Osteocyte (in vitro differentiated cells): ENCODE measurements around the gene AOX1. TPM values are rescaled to one million over a fixed set of nuclear protein-coding genes. Genes with fewer than 3 reads are reported as not detected.
"Not testable (repeated sequence)": the region's sequence is repeated elsewhere in the genome, so short reads cannot be mapped to it uniquely, and the experiment has no call there.

Experiments used
- DNase-seq: peaks from one replicate; pipeline ENCODE4 v3.0.0; 2021; ENCODE audit warnings: mixed read lengths; ENCODE audit not compliant: unreplicated experiment; ENCODE audit errors: extremely low spot score
- H3K27ac Mint-ChIP-seq: one replicate; pipeline ENCODE4 v1.8.0; 2021; ENCODE audit warnings: mild to moderate bottlenecking, mixed read lengths; ENCODE audit not compliant: unreplicated experiment
- H3K27me3 Mint-ChIP-seq: one replicate; pipeline ENCODE4 v1.8.0; 2021; ENCODE audit warnings: mixed read lengths; ENCODE audit not compliant: unreplicated experiment
- H3K36me3 Mint-ChIP-seq: one replicate; pipeline ENCODE4 v1.8.0; 2021; ENCODE audit warnings: mixed read lengths; ENCODE audit not compliant: unreplicated experiment
- H3K4me1 Mint-ChIP-seq: one replicate; pipeline ENCODE4 v1.8.0; 2021; ENCODE audit warnings: mixed read lengths; ENCODE audit not compliant: unreplicated experiment
- H3K4me3 Mint-ChIP-seq: one replicate; pipeline ENCODE4 v1.8.0; 2021; ENCODE audit warnings: mild to moderate bottlenecking, moderate library complexity, mixed read lengths; ENCODE audit not compliant: unreplicated experiment
- H3K9me3 Mint-ChIP-seq: one replicate; pipeline ENCODE4 v1.8.0; 2021; ENCODE audit warnings: mixed read lengths; ENCODE audit not compliant: unreplicated experiment
- CTCF ChIP-seq: fragments of 200-600 bp; sonication (generic); IDR thresholded peaks from 2 replicates; pipeline ENCODE4 v1.5.0; 2021; ENCODE audit warnings: antibody characterized with exemption, mild to moderate bottlenecking, moderate library complexity
- total RNA-seq: library from RNA; stranded (reverse); gene quantifications from 2 replicates; pipeline ENCODE4 v1.2.1, GENCODE V29; 2021

AOX1 gene
- total RNA-seq, 1 donor from 2014 or later: 1.7 TPM

- H3K36me3 Mint-ChIP-seq: peaks cover 2% of the 10 kb centered on the region
- H3K9me3 Mint-ChIP-seq: peaks cover 9% of the 10 kb centered on the region
- TF ChIP-seq CTCF: no peak
- peaks cover 21% of the 10 kb centered on the region for H3K4me1 Mint-ChIP-seq
- H3K27ac Mint-ChIP-seq: peak overlapping the region; percentile 72
- DNase-seq: no peak
- no peak overlapping the region for H3K4me3 Mint-ChIP-seq
- H3K27me3 Mint-ChIP-seq: no peaks in the 10 kb centered on the region
These were observed 23.3 kb downstream of the AOX1 start for GRCh38 chr2:200609028-200609614.

DNA sequence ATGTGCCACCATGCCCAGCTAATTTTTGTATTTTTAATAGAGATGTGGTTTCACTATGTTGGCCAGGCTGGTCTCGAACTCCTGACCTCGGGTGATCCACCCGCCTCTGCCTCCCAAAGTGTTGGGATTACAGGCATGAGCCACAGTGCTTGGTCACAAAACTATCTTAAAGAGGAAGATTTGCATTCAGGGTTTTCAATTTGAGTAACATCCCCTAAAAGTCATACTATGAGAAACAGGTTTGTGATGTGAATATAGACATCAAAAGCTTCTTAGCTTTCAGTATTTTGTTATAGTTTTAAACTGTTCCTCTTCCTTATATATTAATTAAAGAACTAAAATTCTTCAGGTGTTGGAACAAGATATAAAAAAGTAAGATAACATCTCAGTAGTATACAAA lies 24.4 kb downstream of the AOX1 start:
- DNase-seq, H3K36me3 Mint-ChIP-seq, H3K4me3 Mint-ChIP-seq, H3K9me3 Mint-ChIP-seq, H3K27ac Mint-ChIP-seq, H3K27me3 Mint-ChIP-seq: not testable (repeated sequence)
- H3K4me1 Mint-ChIP-seq: peaks cover 20% of the 10 kb centered on the region

DNA sequence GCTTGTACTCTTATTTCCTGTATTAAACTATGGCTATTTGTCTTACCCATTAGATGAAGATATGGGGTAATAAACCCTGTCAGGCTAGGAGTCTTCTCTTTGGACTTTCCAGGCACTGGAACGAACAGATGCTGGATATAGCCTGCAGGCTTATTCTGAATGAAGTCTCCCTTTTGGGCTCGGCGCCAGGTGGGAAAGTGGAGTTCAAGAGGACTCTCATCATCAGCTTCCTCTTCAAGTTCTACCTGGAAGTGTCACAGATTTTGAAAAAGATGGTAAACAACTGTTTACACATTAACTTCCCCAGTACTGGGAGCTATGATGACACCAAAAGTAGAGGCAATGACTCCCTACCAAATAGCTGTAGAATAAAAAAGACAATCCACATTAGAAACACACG lies 27.9 kb downstream of the AOX1 start:
- Mint-ChIP-seq H3K36me3 (no peaks in the 10 kb centered on the region), H3K27ac (no peak overlapping the region), H3K27me3 (no peaks in the 10 kb centered on the region), H3K4me3 (no peak overlapping the region), H3K9me3 (no peaks in the 10 kb centered on the region), H3K4me1 (peaks cover 22% of the 10 kb centered on the region)
- no peak for TF ChIP-seq CTCF
- DNase-seq: no peak

DNA sequence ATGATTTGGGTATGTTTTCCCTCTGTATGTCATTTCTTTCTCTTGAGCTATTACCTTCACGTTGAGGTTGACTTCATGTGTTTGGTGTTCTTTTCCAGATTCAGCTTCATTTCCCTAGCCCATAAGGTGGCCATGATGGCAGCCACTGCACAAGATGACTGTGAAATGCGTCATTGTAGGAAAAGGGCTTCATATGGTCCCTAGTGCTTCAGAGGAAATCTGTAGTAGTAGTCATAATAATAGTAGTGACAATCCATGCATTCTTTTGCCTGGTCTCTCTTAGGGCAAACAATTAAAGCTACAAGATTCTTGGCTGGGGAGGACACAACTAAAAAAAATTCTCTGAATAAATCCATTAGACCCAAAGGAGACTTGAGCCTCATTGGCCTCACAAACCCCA lies 28.4 kb downstream of the AOX1 start:
- peaks cover 22% of the 10 kb centered on the region for H3K4me1 Mint-ChIP-seq
- no peaks in the 10 kb centered on the region for H3K27me3 Mint-ChIP-seq
- no peak for TF ChIP-seq CTCF

GRCh38 chr2:200615247-200615646 lies 29.4 kb downstream of the AOX1 start:
- Mint-ChIP-seq H3K4me3 (no peak overlapping the region), H3K36me3 (no peaks in the 10 kb centered on the region), H3K27ac (no peak overlapping the region), H3K27me3 (no peaks in the 10 kb centered on the region), H3K9me3 (no peaks in the 10 kb centered on the region), H3K4me1 (peaks cover 18% of the 10 kb centered on the region)
- no peak for TF ChIP-seq CTCF
- no peak for DNase-seq

More for the DNA sequence above, 28.4 kb downstream of the AOX1 start:
- no peak for DNase-seq
- H3K36me3 Mint-ChIP-seq: no peaks in the 10 kb centered on the region
- H3K9me3 Mint-ChIP-seq: no peaks in the 10 kb centered on the region
- no peak overlapping the region for H3K27ac Mint-ChIP-seq
- no peak overlapping the region for H3K4me3 Mint-ChIP-seq

GRCh38 chr2:200616193-200616592 lies 30.4 kb downstream of the AOX1 start:
- Mint-ChIP-seq H3K36me3 (no peaks in the 10 kb centered on the region), H3K27ac (no peak overlapping the region), H3K27me3 (no peaks in the 10 kb centered on the region), H3K4me1 (peaks cover 18% of the 10 kb centered on the region), H3K9me3 (no peaks in the 10 kb centered on the region), H3K4me3 (no peak overlapping the region)
- no peak for TF ChIP-seq CTCF
- DNase-seq: no peak
